ENCODE measurements around the gene RBMS1.
"Not testable (repeated sequence)": the region's sequence is repeated elsewhere in the genome, so short reads cannot be mapped to it uniquely, and the experiment has no call there.

The RBMS1 gene

DNA sequence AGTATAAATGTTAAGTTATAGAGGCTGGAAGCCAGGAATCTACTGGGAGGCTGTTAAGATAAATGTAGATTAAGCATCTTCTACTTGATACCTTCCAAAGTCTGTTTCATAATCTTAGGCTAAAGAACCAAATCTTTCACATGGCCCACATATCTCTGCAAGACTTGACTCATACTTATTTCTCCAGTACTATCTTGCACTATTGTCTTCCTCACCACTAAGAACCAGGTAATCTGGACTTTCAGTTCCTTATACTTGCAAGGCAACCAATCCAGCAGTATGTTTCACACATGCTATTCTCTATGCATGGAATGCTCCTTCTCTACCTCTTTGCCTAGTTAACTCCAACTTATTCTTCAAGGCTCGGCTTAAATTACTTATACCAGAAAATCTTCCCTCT lies 62.2 kb downstream of the RBMS1 start:
- DNase-seq, result no peak

GRCh38 chr2:160430001-160430344 lies 63.6 kb downstream of the RBMS1 start:
- DNase-seq, result no peak

DNA sequence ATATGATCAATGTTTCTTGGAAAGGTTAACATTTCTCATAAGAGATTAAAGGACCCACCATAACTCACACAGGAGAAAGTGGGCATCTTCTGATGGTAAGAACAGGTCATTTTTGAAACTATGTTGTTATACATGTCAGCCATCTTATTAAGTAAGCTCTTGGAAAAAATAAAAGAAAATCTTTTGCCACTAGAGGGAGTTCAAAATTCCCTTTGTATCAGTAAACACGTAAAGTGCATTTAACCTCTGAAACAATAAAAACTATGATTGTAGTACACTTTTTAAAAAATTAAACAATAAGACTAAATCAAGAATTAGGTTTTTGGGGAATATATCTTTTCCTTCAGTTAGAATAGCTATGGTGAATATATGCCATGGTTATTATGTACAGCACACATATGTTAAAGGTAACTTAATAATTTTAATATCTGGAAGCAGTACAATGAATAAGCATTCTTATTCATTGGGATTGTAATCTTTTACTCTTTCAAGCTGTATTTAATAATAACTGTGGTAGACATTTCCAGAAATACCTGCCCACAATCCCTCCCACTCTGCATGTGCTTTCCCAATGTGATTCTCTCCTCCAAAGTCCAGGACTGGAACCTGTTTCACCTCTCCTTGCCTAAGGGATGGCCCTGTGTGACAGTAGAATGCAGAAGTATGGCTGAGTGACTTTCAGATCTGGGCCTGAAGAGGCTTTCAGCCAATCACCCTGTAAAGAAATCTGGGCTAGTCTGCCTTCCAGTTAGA lies 64.2 kb downstream of the RBMS1 start:
- DNase-seq, result no peak

GRCh38 chr2:160428405-160428763 lies 65.2 kb downstream of the RBMS1 start:
- no peak for DNase-seq

- no peak for DNase-seq
Measured at GRCh38 chr2:160427629-160428404, 65.8 kb downstream of the RBMS1 start.

DNA sequence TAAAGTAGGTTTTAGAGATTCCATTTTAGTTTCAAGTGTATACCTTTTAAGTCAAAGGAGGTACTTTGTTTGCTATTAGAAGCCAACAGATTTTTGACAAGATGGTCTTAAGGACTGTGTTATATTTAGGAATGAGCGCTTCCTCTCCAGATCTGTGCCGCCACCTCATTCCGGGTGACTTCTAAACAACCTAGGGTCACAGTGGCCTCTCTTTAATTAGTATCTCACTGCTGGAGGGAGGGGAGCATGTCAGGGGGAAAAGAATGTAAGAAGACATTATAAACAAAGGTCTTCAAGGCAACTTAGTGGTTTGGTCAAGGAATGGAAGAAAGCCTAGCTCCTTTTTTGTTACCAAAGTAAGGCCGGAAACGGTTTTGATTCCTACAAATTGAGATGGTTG lies 67.0 kb downstream of the RBMS1 start:
- no peak for DNase-seq

DNA sequence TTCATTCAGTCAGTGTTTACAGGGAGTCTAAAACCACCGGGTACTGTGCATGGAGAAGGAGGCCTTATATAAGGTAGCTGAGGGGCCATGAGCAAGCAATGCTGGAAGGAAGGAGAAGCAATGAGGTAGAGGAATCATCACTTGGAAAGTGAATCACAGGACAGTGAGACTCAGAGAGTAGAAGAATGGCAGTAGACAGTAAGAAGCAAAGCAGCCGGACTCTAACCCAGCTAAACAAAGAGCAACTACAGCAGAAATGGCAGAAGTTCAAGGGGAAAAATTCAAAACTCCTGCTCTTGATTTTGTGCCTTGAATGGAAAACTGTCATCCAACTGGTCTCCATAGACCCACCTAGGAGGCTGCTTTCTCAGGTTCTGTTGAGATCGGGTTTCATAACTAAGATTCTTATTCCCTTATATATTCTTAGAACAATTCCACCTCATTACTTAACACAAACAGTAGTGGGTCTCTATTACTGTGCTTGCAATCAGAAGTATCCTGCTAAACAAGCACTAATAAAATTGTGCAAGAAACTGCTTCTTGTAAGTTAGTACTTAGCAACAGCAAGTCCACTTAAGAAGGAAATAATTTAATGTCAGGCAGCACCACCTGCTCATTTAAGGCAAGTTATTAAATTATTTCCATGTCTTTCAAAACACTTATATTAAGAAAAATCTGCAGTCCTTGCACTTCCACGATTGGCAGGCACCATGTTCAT lies 68.0 kb downstream of the RBMS1 start:
- DNase-seq, result no peak

- no peak for DNase-seq
Measured at GRCh38 chr2:160423126-160423525, 70.5 kb downstream of the RBMS1 start.

GRCh38 chr2:160421646-160422501 lies 71.7 kb downstream of the RBMS1 start:
- DNase-seq, result not testable (repeated sequence)

DNA sequence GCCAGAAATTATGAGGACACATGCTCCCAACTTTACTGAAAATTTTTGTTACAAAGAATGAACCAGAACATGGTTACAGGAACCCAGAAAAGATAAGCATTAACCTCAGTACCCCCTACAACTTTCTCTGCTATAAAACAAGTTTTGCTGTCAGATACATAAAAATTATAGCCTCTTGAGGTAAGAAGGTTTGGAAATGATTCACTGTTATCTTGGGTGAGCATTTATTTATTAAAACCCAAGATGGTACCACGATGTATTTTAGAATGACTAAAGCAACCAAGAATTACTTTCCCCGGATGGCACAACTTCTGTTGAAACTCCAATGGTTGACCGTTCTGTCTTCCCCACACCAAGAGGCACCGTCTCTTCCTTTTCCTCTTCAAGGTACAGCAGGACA lies 72.9 kb downstream of the RBMS1 start:
- no peak for DNase-seq

DNA sequence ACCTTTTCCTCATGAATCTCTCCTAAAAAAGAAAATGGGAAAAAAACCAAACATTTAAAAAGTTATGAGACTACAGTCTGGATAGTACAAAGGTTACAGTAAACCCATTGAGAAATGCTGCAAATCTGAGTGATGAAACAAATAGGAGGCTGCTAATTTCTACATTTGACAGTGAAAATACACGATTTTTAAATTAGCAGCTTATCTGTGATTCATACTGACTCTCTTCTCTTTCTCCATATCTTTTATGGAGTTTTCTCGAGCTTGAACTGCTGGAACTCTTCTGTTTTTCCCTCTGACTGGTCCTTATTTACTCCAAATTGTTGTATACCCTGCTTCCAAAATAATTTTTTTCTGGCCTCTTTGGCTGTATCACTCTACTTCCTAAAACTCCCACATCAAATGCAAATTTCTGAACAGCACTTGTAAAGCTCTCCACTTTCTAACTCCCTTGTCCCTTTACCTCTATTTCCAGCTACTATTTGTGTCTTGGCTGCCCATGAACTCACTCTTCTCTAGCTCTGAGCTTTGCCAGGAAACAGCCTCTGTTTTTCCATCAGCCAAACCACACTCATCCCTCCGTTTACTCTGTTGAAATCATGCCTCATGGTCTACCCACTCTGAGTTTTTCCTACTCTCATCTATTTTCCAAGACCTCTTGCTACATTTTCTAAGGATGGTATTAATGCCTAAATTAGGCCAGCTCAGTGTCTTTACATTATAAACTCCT lies 73.7 kb downstream of the RBMS1 start:
- DNase-seq, result no peak

- no peak for DNase-seq
Measured at GRCh38 chr2:160418853-160419252, 74.8 kb downstream of the RBMS1 start.

DNA sequence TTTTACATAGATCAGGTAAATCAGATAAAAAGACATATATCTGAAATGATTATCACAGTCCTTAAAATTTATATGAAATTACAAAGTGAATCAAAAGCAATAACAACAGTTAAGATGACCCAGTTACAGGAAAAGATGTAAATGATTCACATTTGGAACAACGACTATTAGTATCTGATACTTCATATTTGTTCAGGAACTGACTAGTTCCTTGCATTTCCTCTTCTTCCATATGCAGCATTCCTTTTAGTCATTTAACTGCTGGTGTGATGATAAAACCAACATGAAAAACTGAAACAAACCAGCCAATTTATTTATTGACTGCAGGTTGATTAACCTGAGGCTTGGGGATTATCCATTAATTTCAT lies 75.2 kb downstream of the RBMS1 start:
- DNase-seq, result no peak

GRCh38 chr2:160417745-160418397 lies 75.7 kb downstream of the RBMS1 start:
- DNase-seq, result no peak

DNA sequence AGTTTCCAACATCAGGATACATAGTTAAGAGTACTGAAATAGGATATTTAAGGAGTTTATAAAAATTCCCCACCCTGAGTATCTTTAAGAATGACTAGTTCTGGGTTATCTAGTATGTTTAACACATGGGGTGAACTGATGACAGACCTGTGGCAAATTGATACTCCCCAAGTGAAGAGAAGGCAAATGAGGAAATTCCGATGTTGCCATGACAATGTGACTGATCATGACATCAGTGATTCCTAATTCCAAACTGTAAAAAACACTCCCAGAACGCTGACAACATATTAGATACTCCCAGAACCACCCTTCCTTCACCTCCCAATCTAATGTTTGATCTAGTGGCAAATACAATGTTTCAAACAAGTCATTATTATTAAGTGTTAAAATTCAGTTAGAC lies 77.6 kb downstream of the RBMS1 start:
- DNase-seq, result no peak

- no peak for DNase-seq
Measured at GRCh38 chr2:160411955-160412354, 81.7 kb downstream of the RBMS1 start.

GRCh38 chr2:160411167-160411566 lies 82.4 kb downstream of the RBMS1 start:
- DNase-seq, result no peak

DNA sequence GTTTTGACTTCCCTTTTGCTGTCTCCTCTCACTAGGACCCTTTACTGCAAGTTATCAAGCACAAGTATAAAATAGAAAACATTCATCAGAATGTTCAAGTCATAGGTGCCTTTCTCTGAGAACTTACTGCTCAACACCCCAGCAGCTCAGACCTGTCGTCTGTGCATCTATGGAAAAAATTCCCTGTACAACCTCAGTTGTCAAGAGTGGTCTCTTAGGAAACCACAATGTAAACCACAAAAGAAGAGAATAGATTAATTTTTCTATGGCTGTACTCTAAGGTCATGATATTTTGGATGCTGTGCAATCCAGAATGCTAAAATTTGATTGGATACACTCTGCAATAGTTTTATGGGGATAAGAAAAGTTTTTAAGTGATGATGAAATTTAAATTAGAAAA lies 84.1 kb downstream of the RBMS1 start:
- DNase-seq, result no peak

DNA sequence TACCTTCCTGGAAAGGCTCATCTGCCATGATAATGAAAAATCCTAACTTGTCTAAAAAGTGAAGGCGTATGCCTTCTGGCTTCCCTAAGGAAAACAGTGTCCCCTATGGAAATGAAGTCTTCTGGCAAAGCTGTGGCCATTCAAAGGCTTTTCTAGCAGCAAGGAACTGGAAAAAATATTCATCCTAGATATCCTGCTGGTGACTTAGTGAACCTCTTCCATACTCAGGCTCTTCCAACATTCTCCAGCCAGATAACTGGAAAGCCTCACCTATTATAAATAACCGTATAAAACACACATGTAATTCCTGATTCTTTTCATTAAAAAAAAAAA lies 84.7 kb downstream of the RBMS1 start:
- DNase-seq, result no peak

GRCh38 chr2:160408173-160408958 lies 85.2 kb downstream of the RBMS1 start:
- no peak for DNase-seq

Data from activated gamma-delta T cell (primary cell).